Left hindlimb (tissue), 1 donor: Measurements from ENCODE around the gene PHF19.

Experiments
- DNase-seq: peaks from one replicate; pipeline ENCODE4 v3.0.0-alpha.2; 2018

Gene PHF19

GRCh38 chr9:120876842-120877240 lies at the start of gene PHF19:
PHF19 (minus strand) TSS chr9:120877188; CDS start chr9:120874741, 2,447 bp downstream.
- no peak for DNase-seq

- DNase-seq: no peak
Measured at GRCh38 chr9:120926397-120926928, 49.5 kb upstream of the PHF19 start, which contains the start of gene TRAF1. TRAF1 (minus strand) TSS chr9:120926796; CDS start chr9:120926075, 721 bp downstream.

- DNase-seq: no peak
Measured at GRCh38 chr9:120925535-120926396, 48.8 kb upstream of the PHF19 start.

- DNase-seq: no peak
Measured at GRCh38 chr9:120924698-120925534, 47.9 kb upstream of the PHF19 start.

GRCh38 chr9:120923620-120924328 lies 46.8 kb upstream of the PHF19 start:
- DNase-seq: no peak

- no peak for DNase-seq
Measured at GRCh38 chr9:120922404-120923195, 45.6 kb upstream of the PHF19 start.

- DNase-seq: no peak
Measured at GRCh38 chr9:120921661-120922181, 44.7 kb upstream of the PHF19 start.

GRCh38 chr9:120920806-120921178 lies 43.8 kb upstream of the PHF19 start:
- DNase-seq: no peak

- no peak for DNase-seq
Measured at GRCh38 chr9:120919843-120920805, 43.1 kb upstream of the PHF19 start.

- DNase-seq: no peak
Measured at GRCh38 chr9:120918931-120919842, 42.2 kb upstream of the PHF19 start.

GRCh38 chr9:120917929-120918762 lies 41.2 kb upstream of the PHF19 start:
- DNase-seq: no peak

- no peak for DNase-seq
Measured at GRCh38 chr9:120916991-120917880, 40.2 kb upstream of the PHF19 start.

- peak; percentile 73 for DNase-seq
Measured at GRCh38 chr9:120916588-120916987, 39.6 kb upstream of the PHF19 start.

- no peak for DNase-seq
Measured at GRCh38 chr9:120915854-120916470, 39.0 kb upstream of the PHF19 start.

GRCh38 chr9:120914953-120915352 lies 38.0 kb upstream of the PHF19 start:
- DNase-seq: no peak

GRCh38 chr9:120914396-120914795 lies 37.4 kb upstream of the PHF19 start:
- DNase-seq: no peak
